Fibroblast of skin of back (primary cell): Measurements from ENCODE around the gene TUBB2B.
"Not testable (repeated sequence)": the region's sequence is repeated elsewhere in the genome, so short reads cannot be mapped to it uniquely, and the experiment has no call there.

Experiments
- DNase-seq: peaks from one replicate; pipeline ENCODE4 v3.0.0-alpha.2; 2013

TUBB2B gene

GRCh38 chr6:3209114-3210023 lies 18.1 kb downstream of the TUBB2B start:
- DNase-seq: peak; percentile 97

- no peak for DNase-seq
Measured at GRCh38 chr6:3208775-3209113, 18.7 kb downstream of the TUBB2B start.

- peak; percentile 92 for DNase-seq
Measured at GRCh38 chr6:3208098-3208774, 19.2 kb downstream of the TUBB2B start.

- DNase-seq: no peak
Measured at GRCh38 chr6:3206339-3207015, 21.0 kb downstream of the TUBB2B start.

GRCh38 chr6:3205913-3206312 lies 21.5 kb downstream of the TUBB2B start:
- peak; percentile 97 for DNase-seq

GRCh38 chr6:3204921-3205320 lies 22.5 kb downstream of the TUBB2B start:
- no peak for DNase-seq

GRCh38 chr6:3202999-3203696 lies 24.3 kb downstream of the TUBB2B start:
- DNase-seq: peak; percentile 46

GRCh38 chr6:3201388-3201787 lies 26.1 kb downstream of the TUBB2B start:
- no peak for DNase-seq

GRCh38 chr6:3200682-3201081 lies 26.8 kb downstream of the TUBB2B start:
- no peak for DNase-seq

- no peak for DNase-seq
Measured at GRCh38 chr6:3199382-3199781, 28.1 kb downstream of the TUBB2B start.

- DNase-seq: not testable (repeated sequence)
Measured at GRCh38 chr6:3197734-3198133, 29.7 kb downstream of the TUBB2B start.

- DNase-seq: no peak
Measured at GRCh38 chr6:3196770-3197169, 30.7 kb downstream of the TUBB2B start.

GRCh38 chr6:3195695-3196497 lies 31.6 kb downstream of the TUBB2B start:
- peak; percentile 31 for DNase-seq

GRCh38 chr6:3195420-3195694 lies 32.1 kb downstream of the TUBB2B start:
- no peak for DNase-seq

- peak; percentile 43 for DNase-seq
Measured at GRCh38 chr6:3194535-3195419, 32.7 kb downstream of the TUBB2B start.

GRCh38 chr6:3193102-3193849 lies 34.2 kb downstream of the TUBB2B start:
- no peak for DNase-seq

- DNase-seq: no peak
Measured at GRCh38 chr6:3190779-3191178, 36.7 kb downstream of the TUBB2B start.

- peak; percentile 17 for DNase-seq
Measured at GRCh38 chr6:3190056-3190455, 37.4 kb downstream of the TUBB2B start.

GRCh38 chr6:3189192-3189591 lies 38.3 kb downstream of the TUBB2B start:
- DNase-seq: not testable (repeated sequence)

GRCh38 chr6:3188262-3188661 lies 39.2 kb downstream of the TUBB2B start:
- no peak for DNase-seq
